ENCODE results near the gene FAT1. TPM values are rescaled to one million over a fixed set of nuclear protein-coding genes. Genes with fewer than 3 reads are reported as not detected.

Gene FAT1
- polyA plus RNA-seq, 1 donor from 2014 or later = 19.8 TPM

DNA sequence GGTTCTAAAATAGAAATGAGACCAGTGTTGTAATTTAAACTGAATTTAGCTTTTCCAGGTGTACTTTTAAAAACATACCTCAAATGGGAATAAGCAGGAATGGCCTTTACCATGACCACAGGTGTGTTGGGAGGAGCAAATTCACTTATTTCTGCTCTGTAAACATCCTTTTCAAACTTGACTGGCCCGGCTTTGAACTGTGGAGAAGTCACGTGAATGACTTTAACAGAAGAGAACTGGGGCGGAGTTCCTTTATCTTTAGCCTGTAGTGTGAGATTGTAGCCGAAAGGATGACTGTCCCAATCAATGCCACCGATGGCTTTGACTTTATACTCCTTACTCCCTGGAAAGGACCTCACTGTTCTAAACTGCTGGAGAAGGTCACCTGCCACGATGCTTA lies 15.1 kb downstream of the FAT1 start:
- no peaks in the 10 kb centered on the region for H3K27me3 ChIP-seq (ENCODE audit: insufficient read depth, low read depth, low read length)
- no peak overlapping the region for H3K27ac ChIP-seq (ENCODE audit: low read length)
- H2AFZ ChIP-seq (ENCODE audit: low read depth, low read length) = no peak overlapping the region
- H3K9me3 ChIP-seq (ENCODE audit: low read length) = no peaks in the 10 kb centered on the region
- no peak overlapping the region for H3K4me2 ChIP-seq (ENCODE audit: low read length)
- no peak for TF ChIP-seq EZH2 (IDR thresholded peaks at IDR 0.05; ENCODE audit: borderline replicate concordance, insufficient read depth, low read length, poor library complexity, severe bottlenecking)
- TF ChIP-seq MXI1 (conservative IDR thresholded peaks at IDR 0.05; ENCODE audit: poor library complexity, severe bottlenecking) = no peak
- no peak for TF ChIP-seq EP300 (conservative IDR thresholded peaks at IDR 0.05; ENCODE audit: poor library complexity, severe bottlenecking)
- no peak for TF ChIP-seq SMC3 (conservative IDR thresholded peaks at IDR 0.05; ENCODE audit: poor library complexity)
- TF ChIP-seq, protein P1, sequence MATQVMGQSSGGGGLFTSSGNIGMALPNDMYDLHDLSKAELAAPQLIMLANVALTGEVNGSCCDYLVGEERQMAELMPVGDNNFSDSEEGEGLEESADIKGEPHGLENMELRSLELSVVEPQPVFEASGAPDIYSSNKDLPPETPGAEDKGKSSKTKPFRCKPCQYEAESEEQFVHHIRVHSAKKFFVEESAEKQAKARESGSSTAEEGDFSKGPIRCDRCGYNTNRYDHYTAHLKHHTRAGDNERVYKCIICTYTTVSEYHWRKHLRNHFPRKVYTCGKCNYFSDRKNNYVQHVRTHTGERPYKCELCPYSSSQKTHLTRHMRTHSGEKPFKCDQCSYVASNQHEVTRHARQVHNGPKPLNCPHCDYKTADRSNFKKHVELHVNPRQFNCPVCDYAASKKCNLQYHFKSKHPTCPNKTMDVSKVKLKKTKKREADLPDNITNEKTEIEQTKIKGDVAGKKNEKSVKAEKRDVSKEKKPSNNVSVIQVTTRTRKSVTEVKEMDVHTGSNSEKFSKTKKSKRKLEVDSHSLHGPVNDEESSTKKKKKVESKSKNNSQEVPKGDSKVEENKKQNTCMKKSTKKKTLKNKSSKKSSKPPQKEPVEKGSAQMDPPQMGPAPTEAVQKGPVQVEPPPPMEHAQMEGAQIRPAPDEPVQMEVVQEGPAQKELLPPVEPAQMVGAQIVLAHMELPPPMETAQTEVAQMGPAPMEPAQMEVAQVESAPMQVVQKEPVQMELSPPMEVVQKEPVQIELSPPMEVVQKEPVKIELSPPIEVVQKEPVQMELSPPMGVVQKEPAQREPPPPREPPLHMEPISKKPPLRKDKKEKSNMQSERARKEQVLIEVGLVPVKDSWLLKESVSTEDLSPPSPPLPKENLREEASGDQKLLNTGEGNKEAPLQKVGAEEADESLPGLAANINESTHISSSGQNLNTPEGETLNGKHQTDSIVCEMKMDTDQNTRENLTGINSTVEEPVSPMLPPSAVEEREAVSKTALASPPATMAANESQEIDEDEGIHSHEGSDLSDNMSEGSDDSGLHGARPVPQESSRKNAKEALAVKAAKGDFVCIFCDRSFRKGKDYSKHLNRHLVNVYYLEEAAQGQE (IDR thresholded peaks at IDR 0.05; ENCODE audit: borderline replicate concordance) = no peak
- TF ChIP-seq, protein P2, sequence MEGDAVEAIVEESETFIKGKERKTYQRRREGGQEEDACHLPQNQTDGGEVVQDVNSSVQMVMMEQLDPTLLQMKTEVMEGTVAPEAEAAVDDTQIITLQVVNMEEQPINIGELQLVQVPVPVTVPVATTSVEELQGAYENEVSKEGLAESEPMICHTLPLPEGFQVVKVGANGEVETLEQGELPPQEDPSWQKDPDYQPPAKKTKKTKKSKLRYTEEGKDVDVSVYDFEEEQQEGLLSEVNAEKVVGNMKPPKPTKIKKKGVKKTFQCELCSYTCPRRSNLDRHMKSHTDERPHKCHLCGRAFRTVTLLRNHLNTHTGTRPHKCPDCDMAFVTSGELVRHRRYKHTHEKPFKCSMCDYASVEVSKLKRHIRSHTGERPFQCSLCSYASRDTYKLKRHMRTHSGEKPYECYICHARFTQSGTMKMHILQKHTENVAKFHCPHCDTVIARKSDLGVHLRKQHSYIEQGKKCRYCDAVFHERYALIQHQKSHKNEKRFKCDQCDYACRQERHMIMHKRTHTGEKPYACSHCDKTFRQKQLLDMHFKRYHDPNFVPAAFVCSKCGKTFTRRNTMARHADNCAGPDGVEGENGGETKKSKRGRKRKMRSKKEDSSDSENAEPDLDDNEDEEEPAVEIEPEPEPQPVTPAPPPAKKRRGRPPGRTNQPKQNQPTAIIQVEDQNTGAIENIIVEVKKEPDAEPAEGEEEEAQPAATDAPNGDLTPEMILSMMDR (IDR thresholded peaks at IDR 0.05; ENCODE audit: poor library complexity, severe bottlenecking) = no peak
- no peak for TF ChIP-seq POLR2AphosphoS5 (IDR thresholded peaks at IDR 0.05)
- TF ChIP-seq TAF1 (IDR thresholded peaks at IDR 0.05; ENCODE audit: low read depth) = no peak
- no peak for TF ChIP-seq RAD21 (conservative IDR thresholded peaks at IDR 0.05)
- no peaks in the 10 kb centered on the region for H4K20me1 ChIP-seq (ENCODE audit: insufficient read depth)
- no peak overlapping the region for H3K4me3 ChIP-seq (ENCODE audit: low read length)
- no peaks in the 10 kb centered on the region for H3K9me2 ChIP-seq (ENCODE audit: insufficient read depth, low read length)
- no peaks in the 10 kb centered on the region for H3F3A ChIP-seq (ENCODE audit: insufficient read depth, low read length, poor library complexity, severe bottlenecking)
- H3K79me2 ChIP-seq (replicated peaks; ENCODE audit: insufficient read depth, low read length) = peaks cover 32% of the 10 kb centered on the region
- H3K9ac ChIP-seq (ENCODE audit: low read length) = no peak overlapping the region
- H3K36me3 ChIP-seq (ENCODE audit: insufficient read depth, low read length) = peaks cover 21% of the 10 kb centered on the region

DNA sequence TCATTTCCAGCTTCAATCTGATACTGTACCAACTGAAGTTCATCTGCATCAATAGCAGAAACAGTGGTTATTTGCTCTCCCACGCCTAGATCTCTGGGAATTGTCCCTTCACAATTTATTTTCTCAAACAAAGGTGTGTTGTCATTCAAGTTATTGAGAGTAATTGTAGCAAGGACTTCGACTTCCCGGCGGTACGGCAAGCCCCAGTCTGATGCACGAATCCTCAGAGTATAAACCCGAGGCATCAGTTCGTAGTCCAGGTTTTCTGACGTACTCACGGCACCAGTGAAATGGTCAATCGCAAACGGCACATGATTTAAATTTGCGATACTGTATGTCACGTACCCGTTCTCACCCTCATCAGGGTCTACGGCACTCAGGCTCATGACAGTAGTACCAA lies 15.7 kb downstream of the FAT1 start:
- Histone ChIP-seq H4K20me1 (ENCODE audit: insufficient read depth) (no peaks in the 10 kb centered on the region), H3K27ac (ENCODE audit: low read length) (no peak overlapping the region), H3K4me3 (ENCODE audit: low read length) (no peak overlapping the region), H3K9ac (ENCODE audit: low read length) (no peak overlapping the region), H3K27me3 (ENCODE audit: insufficient read depth, low read depth, low read length) (no peaks in the 10 kb centered on the region), H2AFZ (ENCODE audit: low read depth, low read length) (no peak overlapping the region), H3F3A (ENCODE audit: insufficient read depth, low read length, poor library complexity, severe bottlenecking) (no peaks in the 10 kb centered on the region), H3K9me2 (ENCODE audit: insufficient read depth, low read length) (no peaks in the 10 kb centered on the region), H3K9me3 (ENCODE audit: low read length) (no peaks in the 10 kb centered on the region), H3K4me2 (ENCODE audit: low read length) (no peak overlapping the region), H3K36me3 (ENCODE audit: insufficient read depth, low read length) (peaks cover 21% of the 10 kb centered on the region), H3K79me2 (replicated peaks; ENCODE audit: insufficient read depth, low read length) (peaks cover 30% of the 10 kb centered on the region)
- TF ChIP-seq POLR2AphosphoS5 (IDR thresholded peaks at IDR 0.05) = no peak
- TF ChIP-seq EZH2 (IDR thresholded peaks at IDR 0.05; ENCODE audit: borderline replicate concordance, insufficient read depth, low read length, poor library complexity, severe bottlenecking) = no peak
- no peak for TF ChIP-seq RAD21 (conservative IDR thresholded peaks at IDR 0.05)

DNA sequence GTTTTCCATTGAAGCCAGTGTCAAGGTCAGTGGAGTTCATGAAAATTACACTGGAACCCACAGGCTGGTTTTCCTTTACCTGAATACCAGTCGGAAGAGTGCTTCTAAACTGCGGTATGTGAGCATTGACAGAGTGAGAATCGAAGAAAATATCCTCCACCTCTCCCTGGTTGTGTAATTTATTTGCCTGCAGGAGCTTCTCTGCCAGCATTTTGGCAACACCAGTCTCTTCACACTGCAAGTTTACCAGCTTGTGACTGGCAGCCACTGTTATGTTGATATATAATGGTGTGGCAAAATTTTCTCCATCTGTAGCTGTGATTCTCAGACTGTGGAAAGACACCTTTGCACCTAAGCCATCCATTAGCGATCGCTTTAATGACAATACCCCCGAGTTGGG lies 16.1 kb downstream of the FAT1 start:
- H3K9me2 ChIP-seq (ENCODE audit: insufficient read depth, low read length) = no peaks in the 10 kb centered on the region
- H3K4me3 ChIP-seq (ENCODE audit: low read length) = no peak overlapping the region
- no peak for TF ChIP-seq EP300 (conservative IDR thresholded peaks at IDR 0.05; ENCODE audit: poor library complexity, severe bottlenecking)
- no peak for TF ChIP-seq TAF1 (IDR thresholded peaks at IDR 0.05; ENCODE audit: low read depth)
- no peak for TF ChIP-seq RAD21 (conservative IDR thresholded peaks at IDR 0.05)
- no peak for TF ChIP-seq POLR2AphosphoS5 (IDR thresholded peaks at IDR 0.05)
- no peak for TF ChIP-seq SMC3 (conservative IDR thresholded peaks at IDR 0.05; ENCODE audit: poor library complexity)
- TF ChIP-seq, protein P1 (IDR thresholded peaks at IDR 0.05; ENCODE audit: borderline replicate concordance) = no peak
- no peak for TF ChIP-seq EZH2 (IDR thresholded peaks at IDR 0.05; ENCODE audit: borderline replicate concordance, insufficient read depth, low read length, poor library complexity, severe bottlenecking)
- no peak overlapping the region for H3K9ac ChIP-seq (ENCODE audit: low read length)
- no peaks in the 10 kb centered on the region for H4K20me1 ChIP-seq (ENCODE audit: insufficient read depth)
- H3K36me3 ChIP-seq (ENCODE audit: insufficient read depth, low read length) = peaks cover 21% of the 10 kb centered on the region
- no peaks in the 10 kb centered on the region for H3F3A ChIP-seq (ENCODE audit: insufficient read depth, low read length, poor library complexity, severe bottlenecking)
- no peak overlapping the region for H3K4me2 ChIP-seq (ENCODE audit: low read length)
- H3K9me3 ChIP-seq (ENCODE audit: low read length) = no peaks in the 10 kb centered on the region
- no peak overlapping the region for H2AFZ ChIP-seq (ENCODE audit: low read depth, low read length)
- peaks cover 26% of the 10 kb centered on the region for H3K79me2 ChIP-seq (replicated peaks; ENCODE audit: insufficient read depth, low read length)
- H3K27me3 ChIP-seq (ENCODE audit: insufficient read depth, low read depth, low read length) = no peaks in the 10 kb centered on the region
- no peak overlapping the region for H3K27ac ChIP-seq (ENCODE audit: low read length)

All from neural cell (in vitro differentiated cells).